ENCODE data around the gene HGD.
"Not testable (repeated sequence)": the region's sequence is repeated elsewhere in the genome, so short reads cannot be mapped to it uniquely, and the experiment has no call there.

The HGD gene

GRCh38 chr3:120625159-120625586 lies 56.9 kb downstream of the HGD start:
- TF ChIP-seq CTCF (IDR thresholded peaks at IDR 0.05; ENCODE audit: control insufficient read depth, insufficient read depth, low read depth, low read length, missing control alignments), result no peak
- DNase-seq (ENCODE audit: low read depth), result no peak
- no peak overlapping the region for H3K4me3 ChIP-seq (ENCODE audit: control insufficient read depth, low read depth, low read length)

GRCh38 chr3:120623727-120624093 lies 58.3 kb downstream of the HGD start:
- no peak for TF ChIP-seq CTCF (IDR thresholded peaks at IDR 0.05; ENCODE audit: control insufficient read depth, insufficient read depth, low read depth, low read length, missing control alignments)
- no peak overlapping the region for H3K4me3 ChIP-seq (ENCODE audit: control insufficient read depth, low read depth, low read length)
- no peak for DNase-seq (ENCODE audit: low read depth)

- no peak for TF ChIP-seq CTCF (IDR thresholded peaks at IDR 0.05; ENCODE audit: control insufficient read depth, insufficient read depth, low read depth, low read length, missing control alignments)
- peak; percentile 48 for DNase-seq (ENCODE audit: low read depth)
- H3K4me3 ChIP-seq (ENCODE audit: control insufficient read depth, low read depth, low read length), result no peak overlapping the region
Measured at GRCh38 chr3:120622870-120623726, 58.9 kb downstream of the HGD start.

- no peak for DNase-seq (ENCODE audit: low read depth)
- H3K4me3 ChIP-seq (ENCODE audit: control insufficient read depth, low read depth, low read length), result no peak overlapping the region
- TF ChIP-seq CTCF (IDR thresholded peaks at IDR 0.05; ENCODE audit: control insufficient read depth, insufficient read depth, low read depth, low read length, missing control alignments), result no peak
Measured at GRCh38 chr3:120622457-120622856, 59.6 kb downstream of the HGD start.

- not testable (repeated sequence) for H3K4me3 ChIP-seq (ENCODE audit: control insufficient read depth, low read depth, low read length); DNase-seq (ENCODE audit: low read depth)
Measured at GRCh38 chr3:120616745-120617144, 65.3 kb downstream of the HGD start.

- no peak for TF ChIP-seq CTCF (IDR thresholded peaks at IDR 0.05; ENCODE audit: control insufficient read depth, insufficient read depth, low read depth, low read length, missing control alignments)
- H3K4me3 ChIP-seq (ENCODE audit: control insufficient read depth, low read depth, low read length), result no peak overlapping the region
- no peak for DNase-seq (ENCODE audit: low read depth)
Measured at GRCh38 chr3:120615847-120616609, 66.0 kb downstream of the HGD start.

GRCh38 chr3:120614765-120615164 lies 67.3 kb downstream of the HGD start:
- H3K4me3 ChIP-seq (ENCODE audit: control insufficient read depth, low read depth, low read length), result no peak overlapping the region
- no peak for TF ChIP-seq CTCF (IDR thresholded peaks at IDR 0.05; ENCODE audit: control insufficient read depth, insufficient read depth, low read depth, low read length, missing control alignments)
- DNase-seq (ENCODE audit: low read depth), result no peak

Measured in AG09309 (cell line).